ENCODE results near the gene FAU.

The FAU gene

DNA sequence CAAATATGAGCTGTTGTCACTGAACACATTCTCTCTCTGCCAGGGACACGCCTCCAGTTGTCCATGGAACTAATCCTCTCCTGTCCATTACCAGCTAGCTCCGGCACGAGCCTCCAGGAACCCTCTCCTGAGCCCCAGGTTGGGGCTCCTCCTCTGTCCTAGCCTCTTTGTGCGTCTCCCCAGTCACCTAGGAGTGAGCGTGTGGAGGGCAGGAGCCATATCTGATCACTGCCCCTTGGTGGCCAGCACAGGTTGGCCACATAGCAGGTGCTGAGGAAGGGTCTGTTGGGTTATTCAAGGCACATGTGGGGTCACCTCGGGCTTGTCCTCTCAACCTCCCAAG, 9.9 kb upstream of the FAU start:
- TF ChIP-seq, protein P1, sequence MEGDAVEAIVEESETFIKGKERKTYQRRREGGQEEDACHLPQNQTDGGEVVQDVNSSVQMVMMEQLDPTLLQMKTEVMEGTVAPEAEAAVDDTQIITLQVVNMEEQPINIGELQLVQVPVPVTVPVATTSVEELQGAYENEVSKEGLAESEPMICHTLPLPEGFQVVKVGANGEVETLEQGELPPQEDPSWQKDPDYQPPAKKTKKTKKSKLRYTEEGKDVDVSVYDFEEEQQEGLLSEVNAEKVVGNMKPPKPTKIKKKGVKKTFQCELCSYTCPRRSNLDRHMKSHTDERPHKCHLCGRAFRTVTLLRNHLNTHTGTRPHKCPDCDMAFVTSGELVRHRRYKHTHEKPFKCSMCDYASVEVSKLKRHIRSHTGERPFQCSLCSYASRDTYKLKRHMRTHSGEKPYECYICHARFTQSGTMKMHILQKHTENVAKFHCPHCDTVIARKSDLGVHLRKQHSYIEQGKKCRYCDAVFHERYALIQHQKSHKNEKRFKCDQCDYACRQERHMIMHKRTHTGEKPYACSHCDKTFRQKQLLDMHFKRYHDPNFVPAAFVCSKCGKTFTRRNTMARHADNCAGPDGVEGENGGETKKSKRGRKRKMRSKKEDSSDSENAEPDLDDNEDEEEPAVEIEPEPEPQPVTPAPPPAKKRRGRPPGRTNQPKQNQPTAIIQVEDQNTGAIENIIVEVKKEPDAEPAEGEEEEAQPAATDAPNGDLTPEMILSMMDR (IDR thresholded peaks at IDR 0.05): no peak
- H3K27ac ChIP-seq: no peak overlapping the region
- no peak overlapping the region for H3K4me3 ChIP-seq
- no peak for DNase-seq (ENCODE audit: low spot score)

DNA sequence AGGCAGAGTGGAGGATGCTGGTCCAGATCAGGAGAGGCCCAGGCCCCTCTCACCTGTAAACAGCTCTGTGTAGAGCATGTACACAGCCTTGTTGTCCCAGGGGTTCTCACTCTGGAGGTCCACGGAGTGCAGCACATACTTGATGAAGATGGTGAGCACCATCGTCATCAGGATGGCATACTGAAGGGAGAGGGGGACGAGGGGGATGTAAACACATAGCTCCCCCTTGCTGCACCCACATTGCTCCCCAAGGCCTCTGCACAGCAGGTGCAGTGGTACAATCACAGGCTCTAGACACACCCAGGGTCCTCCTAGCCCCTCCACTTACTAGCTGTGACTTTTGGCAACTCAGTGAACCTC, 9.5 kb upstream of the FAU start:
- no peak overlapping the region for H3K4me3 ChIP-seq
- H3K27ac ChIP-seq: no peak overlapping the region
- TF ChIP-seq, protein P1 (IDR thresholded peaks at IDR 0.05): no peak
- no peak for DNase-seq (ENCODE audit: low spot score)

DNA sequence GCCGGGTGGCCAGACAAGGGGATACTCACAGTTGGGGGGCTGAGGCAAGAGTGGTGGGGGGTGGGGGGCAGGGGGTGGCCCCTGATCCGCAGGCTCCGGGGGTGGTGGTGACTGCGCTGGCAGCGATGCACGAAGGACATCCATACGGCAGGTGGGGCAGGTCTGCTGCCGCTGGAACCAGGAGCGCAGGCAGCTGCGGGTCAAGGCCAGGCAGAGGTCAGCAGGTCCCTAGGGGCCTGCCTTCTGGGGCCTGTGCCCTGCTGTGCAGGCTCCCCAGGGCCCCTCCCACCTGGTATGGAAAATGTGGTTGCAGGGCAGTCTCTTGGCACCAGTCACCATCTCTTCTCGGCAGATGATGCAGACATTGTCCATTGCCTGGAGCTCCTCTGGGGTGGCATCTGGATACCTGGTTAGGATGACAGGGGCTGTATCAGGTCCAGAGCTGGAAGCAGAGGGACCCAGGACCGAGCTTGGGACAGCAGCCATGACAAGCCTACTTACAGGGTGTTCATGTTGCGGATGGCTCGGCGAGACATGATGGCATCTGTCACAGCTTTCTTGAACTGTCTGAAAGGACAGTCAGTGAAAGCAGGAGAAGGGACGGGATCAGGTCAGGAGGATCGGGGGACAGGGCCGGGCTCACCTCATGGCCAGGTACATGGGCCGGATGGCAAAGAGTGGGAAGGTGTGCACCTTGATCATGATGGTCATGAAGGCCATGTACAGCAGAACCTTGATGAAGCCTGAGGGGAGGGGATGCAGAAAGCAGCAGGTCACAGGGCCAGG, 8.9 kb upstream of the FAU start:
- Histone ChIP-seq H3K27ac (no peak overlapping the region), H3K4me3 (no peak overlapping the region)
- TF ChIP-seq, protein P1 (IDR thresholded peaks at IDR 0.05): no peak
- DNase-seq (ENCODE audit: low spot score): peak; percentile 67

DNA sequence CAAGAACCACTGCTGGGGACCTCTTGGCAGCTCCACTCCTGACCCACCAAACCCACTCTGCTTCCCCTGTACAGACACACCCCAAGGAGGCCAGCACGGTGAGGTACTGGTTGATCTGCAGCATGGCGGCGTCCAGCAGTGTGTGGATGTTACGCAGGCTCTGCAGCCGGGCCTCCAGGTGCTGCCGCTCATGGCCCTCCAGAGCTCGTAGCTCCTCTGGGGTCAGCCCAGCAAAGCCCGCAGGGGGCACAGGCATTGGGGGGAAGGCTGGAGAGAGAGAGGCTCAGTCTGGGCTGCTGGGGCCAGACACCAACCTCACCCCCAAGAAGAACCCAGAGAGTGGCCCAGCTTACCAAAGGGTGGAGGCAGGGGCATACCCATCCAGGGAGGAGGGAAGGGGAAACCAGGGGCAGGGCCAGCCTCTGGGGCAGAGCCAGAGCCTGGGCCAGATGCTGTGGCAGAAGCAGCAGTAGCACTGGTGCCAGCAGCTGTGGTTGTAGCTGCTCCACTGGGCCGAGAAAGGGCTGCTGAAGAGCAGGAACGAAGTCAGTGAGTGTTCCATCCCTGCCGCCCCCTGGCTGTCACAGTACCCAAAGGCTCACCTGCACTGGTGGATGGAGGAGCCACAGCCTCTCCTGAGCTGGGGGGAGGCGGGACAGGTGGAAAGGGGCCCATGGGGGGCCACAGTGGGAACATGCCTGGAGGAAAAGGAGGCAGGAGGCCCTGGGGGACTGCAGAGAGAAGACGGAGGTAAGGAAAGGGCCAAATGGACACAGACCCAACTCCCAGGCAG, 7.9 kb upstream of the FAU start:
- Histone ChIP-seq H3K4me3 (no peak overlapping the region), H3K27ac (no peak overlapping the region)
- TF ChIP-seq, protein P1 (IDR thresholded peaks at IDR 0.05): no peak
- DNase-seq (ENCODE audit: low spot score): peak; percentile 63

DNA sequence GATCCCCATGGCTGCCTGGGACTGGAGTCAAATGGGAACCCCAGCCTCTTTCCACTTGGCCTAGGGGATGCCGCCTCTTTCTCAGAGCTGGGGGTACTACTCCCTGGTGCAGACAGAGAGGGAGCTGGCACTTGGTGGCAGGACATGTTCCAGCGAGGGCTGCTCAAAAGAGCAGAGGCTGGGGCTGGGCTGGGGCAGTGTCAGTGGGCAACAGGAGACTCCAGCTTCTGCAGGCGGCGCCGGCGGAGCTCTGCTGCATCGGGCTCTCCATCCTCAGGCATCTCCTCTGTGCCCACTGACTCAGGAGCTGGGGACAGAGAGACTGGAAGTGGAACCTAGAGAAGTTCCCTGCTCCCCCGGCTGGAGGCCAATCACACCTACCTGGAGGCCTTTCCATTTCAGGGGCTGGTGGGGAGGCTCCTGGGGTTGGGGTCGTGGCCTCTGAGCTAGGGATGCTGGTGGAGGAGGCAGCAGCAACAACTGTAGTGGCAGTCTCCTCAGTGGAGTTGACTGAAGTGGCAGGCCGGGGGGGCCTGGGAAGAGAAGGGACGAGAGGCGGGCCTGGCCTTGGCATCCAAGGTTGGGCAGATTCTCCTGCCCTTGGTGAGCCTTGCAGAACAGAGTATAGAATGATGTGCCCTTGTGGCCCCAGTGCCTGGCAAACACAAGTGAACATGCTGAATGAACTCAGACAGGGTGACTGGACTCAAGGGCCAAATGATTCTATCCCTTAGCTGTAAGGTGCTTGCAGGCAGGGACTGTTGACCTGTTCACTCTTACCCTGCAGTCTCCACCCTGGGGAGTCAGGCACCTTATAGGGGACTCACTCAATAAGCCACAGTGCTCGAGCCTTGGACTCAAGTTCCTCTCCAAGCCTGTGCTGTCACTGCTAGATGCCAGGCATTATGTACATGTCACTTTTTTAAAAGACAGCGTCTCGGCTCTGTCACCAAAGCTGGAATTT, 6.5 kb upstream of the FAU start:
- TF ChIP-seq, protein P1 (IDR thresholded peaks at IDR 0.05): no peak
- H3K4me3 ChIP-seq: no peak overlapping the region
- peak; percentile 60 for DNase-seq (ENCODE audit: low spot score)
- no peak overlapping the region for H3K27ac ChIP-seq

DNA sequence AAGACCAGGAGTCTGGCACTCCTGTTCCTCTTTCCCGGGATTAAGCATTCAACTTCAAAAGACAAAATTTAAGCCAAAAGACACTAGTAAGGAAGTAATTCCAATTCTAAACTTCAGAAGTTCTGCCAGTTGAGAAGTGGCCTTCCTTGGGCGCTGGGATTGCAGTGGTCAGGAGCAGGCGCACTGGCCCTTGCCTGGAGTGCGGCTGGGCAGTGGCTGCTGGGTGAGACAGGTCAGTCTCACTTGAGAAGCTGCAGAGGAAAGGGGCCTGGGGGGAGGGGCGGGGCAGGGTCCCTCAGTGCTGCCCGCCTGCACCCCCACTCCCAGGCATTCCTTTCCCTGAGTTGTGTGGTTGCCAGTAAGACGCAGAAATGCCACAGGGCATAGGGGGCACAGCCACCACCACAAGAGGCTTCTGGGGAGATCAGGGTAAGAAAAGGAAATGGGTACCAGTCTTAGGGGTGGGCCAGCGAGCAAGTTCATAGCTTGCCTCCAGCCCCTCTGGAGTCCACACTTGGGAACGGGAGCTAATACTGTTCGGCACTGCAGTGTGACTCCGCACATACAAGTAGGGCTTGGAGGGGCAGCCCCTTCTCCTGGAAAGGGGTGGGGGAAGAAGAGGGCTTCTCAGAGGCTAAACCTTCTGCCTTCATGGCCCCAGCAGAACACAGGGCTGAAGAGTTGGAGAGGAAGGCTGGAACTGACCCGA, 5.7 kb upstream of the FAU start:
- H3K4me3 ChIP-seq: no peak overlapping the region
- H3K27ac ChIP-seq: no peak overlapping the region
- TF ChIP-seq, protein P1 (IDR thresholded peaks at IDR 0.05): no peak
- no peak for DNase-seq (ENCODE audit: low spot score)
